Endothelial cell (in vitro differentiated cells): ENCODE data around the gene TMC3. TPM values are rescaled to one million over a fixed set of nuclear protein-coding genes. Genes with fewer than 3 reads are reported as not detected.

ENCODE experiments used
- DNase-seq: peaks from one replicate; pipeline ENCODE4 v3.0.0; 2021; ENCODE audit warnings: low spot score
- H3K27ac Mint-ChIP-seq: one replicate; pipeline ENCODE4 v1.8.0; 2021; ENCODE audit warnings: mixed read lengths, inconsistent platforms; ENCODE audit not compliant: unreplicated experiment
- H3K27me3 Mint-ChIP-seq: one replicate; pipeline ENCODE4 v1.8.0; 2021; ENCODE audit warnings: mild to moderate bottlenecking, moderate library complexity, mixed read lengths, inconsistent platforms; ENCODE audit not compliant: unreplicated experiment
- H3K36me3 Mint-ChIP-seq: one replicate; pipeline ENCODE4 v1.8.0; 2021; ENCODE audit warnings: mild to moderate bottlenecking, low read depth, mixed read lengths, inconsistent platforms; ENCODE audit not compliant: unreplicated experiment
- H3K4me1 Mint-ChIP-seq: one replicate; pipeline ENCODE4 v1.8.0; 2021; ENCODE audit warnings: mild to moderate bottlenecking, mixed read lengths, inconsistent platforms; ENCODE audit not compliant: unreplicated experiment
- H3K4me3 Mint-ChIP-seq: one replicate; pipeline ENCODE4 v1.8.0; 2021; ENCODE audit warnings: mild to moderate bottlenecking, mixed read lengths, inconsistent platforms; ENCODE audit not compliant: unreplicated experiment
- H3K9me3 Mint-ChIP-seq: one replicate; pipeline ENCODE4 v1.8.0; 2021; ENCODE audit warnings: mixed read lengths, inconsistent platforms; ENCODE audit not compliant: unreplicated experiment
- total RNA-seq: library from RNA; stranded (reverse); fragmentation: NEBNext Ultra II Directional; extraction: Animal tissue kit (Norgen Biotek cat#: 25700); gene quantifications from one replicate; pipeline ENCODE4 v1.2.1, GENCODE V29; 2021; ENCODE audit not compliant: unreplicated experiment
- TF ChIP-seq, protein P1 (sequence below): fragments of 200-600 bp; sonication (generic); IDR thresholded peaks from one replicate; pipeline ENCODE4 v1.5.0; 2021; ENCODE audit warnings: antibody characterized with exemption; ENCODE audit not compliant: unreplicated experiment

Gene TMC3
- total RNA-seq, 1 donor from 2014 or later, result not detected

DNA sequence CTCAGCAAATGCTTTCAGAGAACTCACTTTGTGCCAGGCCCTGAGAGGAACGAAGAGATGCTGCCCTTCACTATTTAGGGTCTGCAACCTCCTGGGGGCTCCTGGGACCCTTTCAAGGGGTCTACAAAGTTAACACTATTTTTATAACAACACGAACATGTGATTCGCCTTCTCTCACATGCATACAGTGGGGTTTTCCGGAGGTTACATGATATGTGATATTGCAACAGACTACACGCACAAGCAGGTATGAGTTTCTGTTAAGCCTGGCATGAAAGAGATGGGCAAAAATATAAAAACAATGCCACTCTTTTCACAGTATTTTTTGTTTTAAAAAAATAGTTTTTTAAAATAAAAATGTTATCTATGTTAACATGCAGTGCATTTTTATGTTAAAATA, 60.3 kb downstream of the TMC3 start:
- H3K4me1 Mint-ChIP-seq, result no peaks in the 10 kb centered on the region
- H3K4me3 Mint-ChIP-seq, result no peak overlapping the region
- H3K36me3 Mint-ChIP-seq, result peaks cover 29% of the 10 kb centered on the region
- TF ChIP-seq, protein P1, sequence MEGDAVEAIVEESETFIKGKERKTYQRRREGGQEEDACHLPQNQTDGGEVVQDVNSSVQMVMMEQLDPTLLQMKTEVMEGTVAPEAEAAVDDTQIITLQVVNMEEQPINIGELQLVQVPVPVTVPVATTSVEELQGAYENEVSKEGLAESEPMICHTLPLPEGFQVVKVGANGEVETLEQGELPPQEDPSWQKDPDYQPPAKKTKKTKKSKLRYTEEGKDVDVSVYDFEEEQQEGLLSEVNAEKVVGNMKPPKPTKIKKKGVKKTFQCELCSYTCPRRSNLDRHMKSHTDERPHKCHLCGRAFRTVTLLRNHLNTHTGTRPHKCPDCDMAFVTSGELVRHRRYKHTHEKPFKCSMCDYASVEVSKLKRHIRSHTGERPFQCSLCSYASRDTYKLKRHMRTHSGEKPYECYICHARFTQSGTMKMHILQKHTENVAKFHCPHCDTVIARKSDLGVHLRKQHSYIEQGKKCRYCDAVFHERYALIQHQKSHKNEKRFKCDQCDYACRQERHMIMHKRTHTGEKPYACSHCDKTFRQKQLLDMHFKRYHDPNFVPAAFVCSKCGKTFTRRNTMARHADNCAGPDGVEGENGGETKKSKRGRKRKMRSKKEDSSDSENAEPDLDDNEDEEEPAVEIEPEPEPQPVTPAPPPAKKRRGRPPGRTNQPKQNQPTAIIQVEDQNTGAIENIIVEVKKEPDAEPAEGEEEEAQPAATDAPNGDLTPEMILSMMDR, result no peak
- H3K9me3 Mint-ChIP-seq, result no peaks in the 10 kb centered on the region
- DNase-seq, result no peak
- no peak overlapping the region for H3K27ac Mint-ChIP-seq
- peaks cover 3% of the 10 kb centered on the region for H3K27me3 Mint-ChIP-seq

DNA sequence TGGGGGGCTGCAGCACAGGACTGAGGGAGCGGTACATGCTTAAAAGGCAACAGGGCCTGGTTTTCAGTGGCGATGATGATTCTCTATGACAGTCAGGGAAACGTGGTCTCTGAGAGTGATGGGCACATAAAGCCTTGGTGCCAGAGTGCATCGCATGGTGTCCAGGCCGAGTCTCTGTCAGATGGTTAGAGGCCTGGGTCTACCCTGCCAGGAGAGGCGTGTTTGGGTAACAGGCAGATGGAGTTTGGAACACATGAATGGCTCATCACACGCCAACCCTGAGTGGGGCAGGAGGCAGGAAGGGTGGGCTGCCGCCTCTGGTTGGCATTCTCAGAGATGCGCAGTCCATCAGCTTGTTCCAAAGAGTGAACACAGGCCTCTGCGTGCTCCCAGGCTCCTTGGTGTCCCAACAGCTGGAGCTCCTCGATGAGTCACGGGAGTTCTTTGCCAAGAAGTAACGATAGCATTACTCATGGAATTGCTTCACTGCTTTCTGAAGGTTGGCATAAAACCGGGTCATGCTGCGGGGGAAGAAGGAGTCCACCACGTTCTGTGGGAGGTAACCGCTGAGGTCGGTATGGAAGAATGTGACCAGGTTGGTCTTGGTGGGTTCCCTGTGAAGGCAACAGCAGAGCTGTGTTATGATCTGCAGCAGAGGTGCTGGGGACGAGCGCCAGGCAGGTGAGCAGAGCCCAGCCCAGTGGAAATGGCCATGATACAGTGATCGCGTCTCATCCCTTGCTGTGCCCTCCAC, 61.0 kb downstream of the TMC3 start:
- Mint-ChIP-seq H3K27ac (no peak overlapping the region), H3K9me3 (no peaks in the 10 kb centered on the region), H3K36me3 (peaks cover 25% of the 10 kb centered on the region), H3K27me3 (peaks cover 3% of the 10 kb centered on the region), H3K4me3 (no peak overlapping the region), H3K4me1 (no peaks in the 10 kb centered on the region)
- TF ChIP-seq, protein P1, result no peak
- DNase-seq, result no peak

DNA sequence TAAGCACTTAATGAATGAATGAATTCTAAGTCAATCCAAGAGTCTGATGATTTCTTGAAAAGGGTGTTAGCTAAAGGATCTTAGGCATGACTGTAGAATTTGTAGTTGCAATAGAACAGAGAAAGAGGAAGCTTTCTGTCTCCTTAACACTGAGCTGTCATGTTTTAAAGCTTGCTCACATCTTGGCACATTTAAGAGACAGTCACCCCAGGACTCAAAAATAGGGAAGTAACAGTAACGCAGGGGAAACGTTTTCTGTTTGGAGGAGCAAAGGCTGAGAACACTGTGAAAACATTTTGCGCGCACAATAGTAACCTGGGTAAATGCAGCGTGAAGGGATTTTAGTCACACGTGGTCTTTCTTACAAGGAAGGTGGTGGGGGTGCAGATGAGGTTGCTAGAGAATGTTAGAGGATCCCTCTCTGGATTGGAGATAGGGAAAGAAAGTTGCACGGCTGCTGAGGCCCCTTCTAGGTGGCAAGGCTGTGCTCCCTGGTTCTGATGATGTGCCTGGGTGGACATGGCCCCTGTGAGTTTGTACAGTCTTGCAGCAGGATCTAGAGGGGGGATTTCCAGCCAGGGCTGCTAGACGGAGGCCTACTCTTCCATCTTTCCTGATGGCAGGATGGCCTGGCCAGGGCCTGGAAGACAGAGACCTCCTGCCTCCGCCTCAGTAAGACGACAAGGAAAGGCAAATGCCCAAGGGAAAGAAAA, 62.1 kb downstream of the TMC3 start:
- Mint-ChIP-seq H3K9me3 (no peaks in the 10 kb centered on the region), H3K36me3 (peaks cover 33% of the 10 kb centered on the region), H3K27ac (no peak overlapping the region), H3K4me1 (no peaks in the 10 kb centered on the region), H3K27me3 (peaks cover 3% of the 10 kb centered on the region), H3K4me3 (no peak overlapping the region)
- DNase-seq, result no peak
- TF ChIP-seq, protein P1, result no peak

GRCh38 chr15:81310480-81310879, 63.5 kb downstream of the TMC3 start:
- Mint-ChIP-seq H3K36me3 (peaks cover 29% of the 10 kb centered on the region), H3K9me3 (no peaks in the 10 kb centered on the region), H3K27me3 (no peaks in the 10 kb centered on the region), H3K4me3 (no peak overlapping the region), H3K27ac (no peak overlapping the region), H3K4me1 (no peaks in the 10 kb centered on the region)
- TF ChIP-seq, protein P1, result no peak
- DNase-seq, result no peak
